HPDE6-E6E7 (cell line): ENCODE results near the gene CCDC69.
"Not testable (repeated sequence)": the region's sequence is repeated elsewhere in the genome, so short reads cannot be mapped to it uniquely, and the experiment has no call there.

Source experiments
- DNase-seq: peaks from one replicate; pipeline ENCODE4 v3.0.0; 2011; ENCODE audit warnings: missing footprints; ENCODE audit errors: extremely low spot score

The CCDC69 gene

GRCh38 chr5:151222054-151222789 lies 1.7 kb downstream of the CCDC69 start:
- no peak for DNase-seq

- DNase-seq: no peak
Measured at GRCh38 chr5:151221574-151221973, 2.3 kb downstream of the CCDC69 start.

DNA sequence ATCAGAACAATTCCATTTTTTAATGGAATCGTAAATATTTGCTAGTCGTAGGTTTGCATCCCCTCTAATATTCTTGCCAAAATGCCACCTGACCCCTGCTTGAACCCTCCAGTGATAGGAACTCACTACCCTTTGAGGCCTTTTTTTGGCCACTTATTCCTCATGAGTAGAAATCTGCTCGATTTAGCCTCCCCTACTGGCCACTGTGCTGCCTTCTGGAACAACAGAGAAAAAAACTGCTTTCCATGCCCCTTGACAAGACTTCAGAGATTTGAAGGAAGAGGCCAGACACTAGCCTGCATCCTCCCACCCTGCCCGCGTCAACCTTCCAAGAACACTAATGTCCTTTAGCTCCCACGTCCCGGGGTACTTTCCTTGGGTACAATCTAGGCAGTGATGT lies 4.1 kb downstream of the CCDC69 start:
- DNase-seq: no peak

GRCh38 chr5:151219138-151219537 lies 4.8 kb downstream of the CCDC69 start:
- DNase-seq: no peak

DNA sequence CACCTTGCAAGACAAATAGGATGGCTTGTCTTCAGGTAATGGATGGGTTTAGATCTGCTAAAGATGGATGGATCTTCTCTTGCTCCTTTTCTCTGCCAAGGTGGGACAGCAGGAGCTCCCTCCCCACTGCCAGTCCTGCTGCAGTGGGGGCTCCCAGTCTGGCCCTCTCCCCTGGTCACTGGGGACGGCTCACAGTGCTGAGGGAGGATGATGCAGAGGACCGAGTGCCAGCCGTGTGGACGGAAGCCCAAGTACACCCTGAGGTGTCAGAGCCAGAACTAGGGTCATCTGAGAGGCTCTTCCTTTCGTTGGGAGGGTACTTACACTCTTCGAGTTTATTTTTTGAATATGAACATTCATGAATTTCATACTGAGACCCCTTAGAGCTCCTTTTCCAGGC lies 5.7 kb downstream of the CCDC69 start:
- DNase-seq: no peak

DNA sequence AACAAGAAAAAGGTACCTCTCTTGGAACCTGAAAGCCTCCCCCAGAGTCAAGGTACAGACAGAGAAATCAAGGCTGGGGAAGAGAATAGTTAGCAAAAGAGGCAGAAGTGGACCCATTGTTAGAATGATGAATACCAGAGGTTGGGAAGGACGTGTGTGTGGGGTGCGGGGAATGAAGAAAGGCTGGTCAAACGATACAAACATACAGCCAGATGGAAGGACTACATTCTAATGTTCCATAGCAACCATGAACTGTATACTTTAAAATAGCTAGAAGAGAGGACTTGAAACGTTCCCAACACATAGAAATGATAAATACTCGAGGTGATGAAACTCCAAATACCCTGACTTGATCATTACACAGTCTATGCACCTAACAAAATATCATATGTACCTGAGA lies 7.1 kb downstream of the CCDC69 start:
- no peak for DNase-seq

DNA sequence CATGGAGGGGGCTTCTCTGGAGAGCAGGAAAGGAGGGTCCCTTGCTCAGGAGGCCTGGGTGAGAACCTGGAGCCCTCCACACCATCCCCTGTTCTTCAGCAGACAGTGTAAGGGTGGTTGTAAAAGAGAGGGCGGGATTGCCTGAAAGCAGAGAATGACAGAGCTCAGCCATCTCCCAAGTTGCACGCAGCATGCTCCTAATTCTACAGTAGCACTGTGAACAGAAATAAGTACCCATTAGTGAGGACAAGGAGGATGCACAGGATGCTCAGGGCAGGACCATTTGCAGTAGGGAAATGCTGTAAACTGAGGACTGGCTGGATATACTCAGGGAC lies 8.4 kb downstream of the CCDC69 start:
- no peak for DNase-seq

- DNase-seq: peak; percentile 58
Measured at GRCh38 chr5:151214614-151215545, 9.0 kb downstream of the CCDC69 start.

GRCh38 chr5:151213803-151214613 lies 9.9 kb downstream of the CCDC69 start:
- DNase-seq: peak; percentile 57

DNA sequence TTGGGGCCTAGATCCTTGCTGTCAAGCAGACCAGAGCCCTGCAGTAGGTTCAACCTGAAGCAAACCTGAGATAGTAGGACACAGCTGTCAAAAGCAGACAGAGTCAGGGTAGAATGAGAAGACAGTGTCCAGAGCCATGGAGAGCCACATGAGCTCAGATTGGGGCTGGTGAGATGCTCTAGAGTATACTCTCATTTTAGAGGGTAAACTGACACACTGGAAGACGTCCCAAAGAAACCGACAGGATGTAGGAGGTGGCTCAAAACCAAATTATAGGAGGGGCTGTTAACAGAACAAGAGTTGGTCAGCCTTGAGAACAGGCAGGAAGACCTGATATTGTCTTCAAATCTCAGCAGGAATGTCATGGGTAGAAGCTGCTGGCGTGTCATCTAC lies 11.5 kb downstream of the CCDC69 start:
- DNase-seq: no peak

DNA sequence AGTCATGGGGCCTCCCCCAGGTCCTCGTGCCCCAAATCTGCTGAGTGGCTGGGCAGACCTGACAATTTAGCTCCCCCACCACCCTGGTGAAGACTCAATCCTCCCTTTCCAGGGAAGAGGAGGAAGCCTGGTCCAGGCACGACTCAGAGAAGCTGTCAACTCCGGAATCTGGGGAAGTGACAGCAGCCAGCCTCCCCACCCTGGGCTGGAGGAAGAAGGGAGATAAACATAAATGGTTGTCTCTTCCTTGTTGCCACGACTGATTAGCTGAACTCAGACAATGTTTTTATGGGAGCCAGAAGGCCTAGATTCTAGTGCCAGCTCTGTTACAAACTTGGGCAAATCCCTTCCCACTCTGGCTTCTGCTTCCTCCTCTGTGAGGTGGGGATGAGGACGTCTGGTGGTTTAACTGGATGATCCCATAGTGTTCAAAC lies 15.4 kb downstream of the CCDC69 start:
- DNase-seq: no peak

DNA sequence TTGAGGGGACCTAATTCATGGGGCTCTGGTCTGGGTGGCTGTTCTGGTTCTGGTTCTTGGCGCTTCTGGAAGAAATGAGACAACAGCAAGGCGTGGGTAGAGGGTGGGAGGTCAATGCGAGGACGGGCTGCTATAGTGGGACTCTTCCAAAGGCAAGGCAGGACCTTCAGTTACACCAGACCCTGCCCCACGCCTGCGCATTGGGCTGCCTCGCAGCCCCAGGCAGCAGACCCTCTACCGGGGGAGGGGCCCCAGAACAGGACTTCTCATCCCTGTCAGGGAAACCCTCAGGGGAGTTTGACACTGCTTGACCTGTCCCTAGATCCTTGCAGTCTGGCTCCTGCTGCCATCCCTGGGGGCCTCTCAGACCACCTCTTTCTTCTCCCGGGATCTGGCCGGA lies 18.5 kb downstream of the CCDC69 start:
- no peak for DNase-seq

DNA sequence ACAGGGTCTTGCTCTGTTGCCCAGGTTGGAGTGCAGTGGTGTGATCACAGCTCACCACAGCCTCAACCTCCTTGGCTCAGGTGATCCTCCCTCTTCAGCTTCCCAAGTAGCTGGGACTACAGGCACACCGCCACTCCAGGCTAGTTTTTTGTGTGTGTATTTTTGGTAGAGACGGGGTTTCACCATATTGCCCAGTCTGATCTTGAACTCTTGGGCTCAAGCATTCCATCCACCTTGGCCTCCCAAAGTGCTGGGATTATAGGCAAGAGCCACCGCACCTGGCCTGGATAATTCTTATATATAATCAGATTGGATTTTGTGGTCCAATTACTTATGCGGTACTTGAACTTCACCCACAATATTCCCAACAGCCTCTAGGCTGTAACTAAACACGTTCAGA lies 19.8 kb downstream of the CCDC69 start:
- DNase-seq: no peak

GRCh38 chr5:151202381-151203139 lies 21.3 kb downstream of the CCDC69 start:
- peak; percentile 76 for DNase-seq

GRCh38 chr5:151200913-151201595 lies 22.8 kb downstream of the CCDC69 start:
- DNase-seq: no peak

DNA sequence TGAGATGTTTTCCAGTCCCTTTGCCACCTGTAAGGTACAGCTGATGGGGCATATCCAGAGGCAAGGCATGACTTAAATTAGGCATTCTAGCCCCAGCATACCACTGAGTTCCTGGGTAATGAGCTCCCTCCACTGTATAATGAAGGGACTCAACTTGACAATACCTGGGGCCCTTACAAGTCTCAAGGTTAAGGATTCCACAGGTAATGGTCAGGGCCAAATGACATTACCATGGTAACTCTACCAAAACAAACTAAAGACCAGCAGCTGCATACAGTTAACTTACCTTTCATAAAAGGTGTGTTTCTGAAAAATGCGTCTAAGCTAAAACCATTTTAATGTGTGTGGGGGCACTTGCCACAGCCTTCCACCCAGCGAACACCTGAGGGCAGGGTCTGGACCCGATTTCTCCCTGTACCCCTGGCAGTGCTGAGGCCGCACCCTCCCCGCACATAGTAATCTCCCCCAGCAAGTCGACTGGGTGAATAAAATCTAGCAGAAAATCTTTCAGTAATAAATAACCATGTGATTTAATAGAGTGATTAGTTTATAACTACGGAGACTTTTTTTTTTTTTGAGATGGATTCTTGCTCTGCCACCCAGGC lies 24.2 kb downstream of the CCDC69 start:
- DNase-seq: no peak

GRCh38 chr5:151198861-151199260 lies 25.0 kb downstream of the CCDC69 start:
- no peak for DNase-seq

GRCh38 chr5:151197291-151197600 lies 26.6 kb downstream of the CCDC69 start:
- not testable (repeated sequence) for DNase-seq

DNA sequence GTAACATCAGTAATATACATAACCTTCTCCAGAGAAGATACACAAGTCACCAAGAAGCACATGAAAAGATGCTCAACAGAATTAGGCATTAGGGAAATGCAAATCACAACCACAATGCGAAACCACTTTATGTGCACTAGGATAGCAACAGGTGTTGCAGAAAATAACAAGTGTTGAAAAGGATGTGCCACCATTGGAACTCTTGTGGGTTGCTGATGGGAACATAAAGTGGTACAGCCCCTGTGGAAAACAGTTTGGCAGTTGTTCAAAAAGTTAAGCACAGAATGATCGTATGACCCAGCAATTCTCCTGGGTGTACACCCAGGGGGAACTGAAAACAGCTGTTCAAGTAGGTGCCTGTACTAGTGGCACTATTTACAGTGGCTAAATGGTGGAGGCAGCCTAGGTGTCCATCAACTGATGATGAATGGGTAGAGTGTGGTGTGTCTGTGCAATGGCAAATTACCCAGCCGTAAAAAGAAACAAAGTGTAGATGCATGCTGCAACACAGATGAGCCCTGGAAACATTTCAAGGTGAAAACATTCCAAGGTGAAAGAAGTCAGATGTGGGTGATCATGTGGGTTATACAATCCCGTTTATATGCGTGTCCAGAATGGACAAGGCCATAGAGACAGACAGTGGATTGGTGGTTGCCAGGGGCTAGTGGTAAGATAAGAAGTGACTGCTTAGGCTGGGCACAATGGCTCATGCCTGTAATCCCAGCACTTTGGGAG lies 27.2 kb downstream of the CCDC69 start:
- no peak for DNase-seq

- no peak for DNase-seq
Measured at GRCh38 chr5:151195622-151196021, 28.3 kb downstream of the CCDC69 start.
